Uterus (tissue), 2 donors: ENCODE measurements around the gene ZNF775.

Experiments used
- POLR2A ChIP-seq, 2 donors: fragments of 450-650 bp; IDR thresholded peaks; one replicate each; pipeline ENCODE4 v1.6.1; 2016; ENCODE audit warnings: antibody characterized with exemption in 2 of 2, mild to moderate bottlenecking in 1 of 2, moderate library complexity in 1 of 2
- TF ChIP-seq, protein P1 (sequence below), 4 experiments: fragments of 200-600 bp in 2 of 4; fragments of 450-650 bp in 2 of 4; sonication (generic) in 2 of 4; IDR thresholded peaks; one replicate each; pipeline ENCODE4 v1.5.1; 2016 to 2019; ENCODE audit warnings: antibody characterized with exemption in 4 of 4, mild to moderate bottlenecking in 2 of 4, moderate library complexity in 1 of 4

DNA sequence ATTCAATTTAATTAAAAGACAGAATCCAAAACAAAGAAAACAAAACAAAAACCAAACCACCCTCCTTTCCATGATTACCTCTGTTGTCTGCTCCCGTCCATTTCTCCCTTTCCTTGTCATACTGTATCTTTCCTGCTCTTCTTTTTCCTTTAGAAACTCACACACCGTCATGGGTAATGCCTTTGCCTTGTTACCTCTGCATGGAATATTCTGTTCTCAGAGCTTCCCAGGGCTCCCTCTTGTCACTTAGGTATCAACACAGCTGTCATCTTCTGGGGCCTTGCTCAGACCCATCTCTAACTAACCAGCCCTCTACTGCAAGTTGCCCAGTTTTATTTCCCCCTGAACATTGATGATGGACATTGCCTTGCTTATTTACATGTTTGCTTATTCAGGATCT lies 41.1 kb downstream of the ZNF775 start:
- TF ChIP-seq POLR2A (IDR thresholded peaks at IDR 0.05) = no peak
- TF ChIP-seq, protein P1, sequence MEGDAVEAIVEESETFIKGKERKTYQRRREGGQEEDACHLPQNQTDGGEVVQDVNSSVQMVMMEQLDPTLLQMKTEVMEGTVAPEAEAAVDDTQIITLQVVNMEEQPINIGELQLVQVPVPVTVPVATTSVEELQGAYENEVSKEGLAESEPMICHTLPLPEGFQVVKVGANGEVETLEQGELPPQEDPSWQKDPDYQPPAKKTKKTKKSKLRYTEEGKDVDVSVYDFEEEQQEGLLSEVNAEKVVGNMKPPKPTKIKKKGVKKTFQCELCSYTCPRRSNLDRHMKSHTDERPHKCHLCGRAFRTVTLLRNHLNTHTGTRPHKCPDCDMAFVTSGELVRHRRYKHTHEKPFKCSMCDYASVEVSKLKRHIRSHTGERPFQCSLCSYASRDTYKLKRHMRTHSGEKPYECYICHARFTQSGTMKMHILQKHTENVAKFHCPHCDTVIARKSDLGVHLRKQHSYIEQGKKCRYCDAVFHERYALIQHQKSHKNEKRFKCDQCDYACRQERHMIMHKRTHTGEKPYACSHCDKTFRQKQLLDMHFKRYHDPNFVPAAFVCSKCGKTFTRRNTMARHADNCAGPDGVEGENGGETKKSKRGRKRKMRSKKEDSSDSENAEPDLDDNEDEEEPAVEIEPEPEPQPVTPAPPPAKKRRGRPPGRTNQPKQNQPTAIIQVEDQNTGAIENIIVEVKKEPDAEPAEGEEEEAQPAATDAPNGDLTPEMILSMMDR (IDR thresholded peaks at IDR 0.05) = no peak
